ENCODE data around the gene ECPAS.

The ECPAS gene

GRCh38 chr9:111386386-111386785 lies 97.8 kb downstream of the ECPAS start:
- no peaks in the 10 kb centered on the region for H3K4me1 ChIP-seq (ENCODE audit: insufficient read depth, poor library complexity, severe bottlenecking)
- DNase-seq (ENCODE audit: low spot score) (no peak), ATAC-seq (ENCODE audit: low read depth) (no peak)
- H3K9me3 ChIP-seq (ENCODE audit: severe bottlenecking) = no peaks in the 10 kb centered on the region
- no peak overlapping the region for H3K4me3 ChIP-seq (ENCODE audit: severe bottlenecking)
- no peaks in the 10 kb centered on the region for H3K27me3 ChIP-seq (ENCODE audit: insufficient read depth, poor library complexity, severe bottlenecking)
- H3K36me3 ChIP-seq (ENCODE audit: low read depth) = peaks cover 87% of the 10 kb centered on the region
- H3K27ac ChIP-seq (ENCODE audit: poor library complexity, severe bottlenecking) = no peak overlapping the region
- TF ChIP-seq CTCF (IDR thresholded peaks at IDR 0.05; ENCODE audit: poor library complexity, severe bottlenecking) = no peak

DNA sequence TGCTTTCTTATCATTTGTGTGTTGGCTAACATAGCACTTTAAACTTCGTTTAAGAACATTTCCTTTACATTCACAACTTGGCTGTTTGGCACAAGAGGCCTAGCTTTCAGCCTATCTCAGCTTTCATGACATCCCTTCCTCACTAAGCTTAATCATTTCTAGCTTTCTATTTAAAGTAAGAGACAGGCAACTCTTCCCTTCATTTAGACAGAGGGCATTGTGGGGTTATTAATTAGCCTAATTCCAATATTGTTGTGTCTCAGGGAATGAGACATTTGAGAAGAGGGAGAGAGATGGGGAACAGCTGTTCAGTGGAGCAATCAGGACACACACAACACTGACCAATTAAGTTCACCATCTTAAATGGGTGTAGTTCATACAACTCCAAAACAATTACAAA lies 103.2 kb downstream of the ECPAS start:
- H3K4me1 ChIP-seq (ENCODE audit: insufficient read depth, poor library complexity, severe bottlenecking) = peaks cover 11% of the 10 kb centered on the region
- TF ChIP-seq CTCF (IDR thresholded peaks at IDR 0.05; ENCODE audit: poor library complexity, severe bottlenecking) = no peak
- H3K4me3 ChIP-seq (ENCODE audit: severe bottlenecking) = no peak overlapping the region
- DNase-seq (ENCODE audit: low spot score) (no peak), ATAC-seq (ENCODE audit: low read depth) (no peak)
- H3K27me3 ChIP-seq (ENCODE audit: insufficient read depth, poor library complexity, severe bottlenecking) = no peaks in the 10 kb centered on the region
- peaks cover 86% of the 10 kb centered on the region for H3K36me3 ChIP-seq (ENCODE audit: low read depth)
- no peak overlapping the region for H3K27ac ChIP-seq (ENCODE audit: poor library complexity, severe bottlenecking)
- H3K9me3 ChIP-seq (ENCODE audit: severe bottlenecking) = no peaks in the 10 kb centered on the region

DNA sequence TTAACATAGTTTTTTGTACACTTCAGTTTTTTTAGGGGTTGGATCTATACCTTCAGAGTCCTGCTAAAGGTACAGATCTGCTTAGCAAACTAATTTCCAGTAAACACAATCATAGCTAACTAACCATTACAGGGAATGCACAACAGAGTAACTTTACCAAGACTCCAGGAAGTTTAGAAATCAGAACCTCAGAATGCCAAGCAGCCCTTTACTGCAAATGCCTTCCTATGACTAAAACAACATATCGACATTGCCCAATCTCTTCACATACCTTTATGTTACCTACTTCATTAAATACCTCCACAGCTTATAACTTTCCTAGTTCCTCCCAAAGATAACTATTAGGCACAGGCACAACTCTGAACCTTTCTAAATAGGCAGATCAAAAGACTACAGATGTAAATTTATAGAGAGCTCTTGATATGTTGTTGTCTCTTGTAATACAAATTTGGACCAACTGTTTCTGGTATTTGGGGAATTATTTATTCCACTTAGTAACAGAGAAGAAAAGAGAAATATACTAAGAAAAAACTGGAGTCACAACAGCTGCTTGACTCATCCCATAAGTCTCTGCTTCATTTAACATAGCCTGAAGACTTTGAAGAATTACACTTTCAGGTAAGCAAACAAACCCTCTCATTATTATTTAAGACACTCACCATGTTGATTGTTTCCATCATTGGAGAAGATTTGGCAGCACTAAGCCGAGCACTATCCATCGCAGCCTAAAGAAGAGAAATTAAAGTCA lies 108.2 kb downstream of the ECPAS start:
- Histone ChIP-seq H3K27ac (ENCODE audit: poor library complexity, severe bottlenecking) (peak overlapping the region; percentile 85), H3K36me3 (ENCODE audit: low read depth) (peaks cover 82% of the 10 kb centered on the region), H3K4me1 (ENCODE audit: insufficient read depth, poor library complexity, severe bottlenecking) (peaks cover 25% of the 10 kb centered on the region), H3K27me3 (ENCODE audit: insufficient read depth, poor library complexity, severe bottlenecking) (no peaks in the 10 kb centered on the region), H3K9me3 (ENCODE audit: severe bottlenecking) (no peaks in the 10 kb centered on the region), H3K4me3 (ENCODE audit: severe bottlenecking) (no peak overlapping the region)
- TF ChIP-seq CTCF (IDR thresholded peaks at IDR 0.05; ENCODE audit: poor library complexity, severe bottlenecking) = no peak
- ATAC-seq (ENCODE audit: low read depth) = peak; percentile 92
- DNase-seq (ENCODE audit: low spot score) = no peak

DNA sequence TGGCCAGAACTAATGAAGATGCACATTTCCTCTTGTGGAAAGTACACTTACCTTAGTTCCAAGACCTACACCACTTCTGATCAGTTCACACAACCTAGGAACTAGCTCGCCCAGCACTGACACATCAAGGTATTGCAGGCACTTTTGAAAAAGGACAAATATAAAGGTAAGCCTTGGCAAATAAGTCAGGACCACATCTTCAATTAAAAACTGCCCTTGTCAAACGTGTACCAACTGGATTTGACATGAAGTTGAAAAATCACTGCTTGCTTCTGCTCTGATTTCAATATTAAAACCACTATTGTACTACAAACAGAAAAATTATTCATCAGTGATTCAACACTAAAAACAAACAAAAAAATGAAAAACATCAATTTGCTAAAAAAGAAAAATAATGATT lies 109.1 kb downstream of the ECPAS start:
- peaks cover 25% of the 10 kb centered on the region for H3K4me1 ChIP-seq (ENCODE audit: insufficient read depth, poor library complexity, severe bottlenecking)
- H3K27ac ChIP-seq (ENCODE audit: poor library complexity, severe bottlenecking) = peak overlapping the region; percentile 85
- no peak for DNase-seq (ENCODE audit: low spot score)
- H3K27me3 ChIP-seq (ENCODE audit: insufficient read depth, poor library complexity, severe bottlenecking) = no peaks in the 10 kb centered on the region
- peaks cover 84% of the 10 kb centered on the region for H3K36me3 ChIP-seq (ENCODE audit: low read depth)
- TF ChIP-seq CTCF (IDR thresholded peaks at IDR 0.05; ENCODE audit: poor library complexity, severe bottlenecking) = peak; percentile 23
- no peak overlapping the region for H3K4me3 ChIP-seq (ENCODE audit: severe bottlenecking)
- H3K9me3 ChIP-seq (ENCODE audit: severe bottlenecking) = no peaks in the 10 kb centered on the region
- ATAC-seq (ENCODE audit: low read depth) = peak; percentile 57

DNA sequence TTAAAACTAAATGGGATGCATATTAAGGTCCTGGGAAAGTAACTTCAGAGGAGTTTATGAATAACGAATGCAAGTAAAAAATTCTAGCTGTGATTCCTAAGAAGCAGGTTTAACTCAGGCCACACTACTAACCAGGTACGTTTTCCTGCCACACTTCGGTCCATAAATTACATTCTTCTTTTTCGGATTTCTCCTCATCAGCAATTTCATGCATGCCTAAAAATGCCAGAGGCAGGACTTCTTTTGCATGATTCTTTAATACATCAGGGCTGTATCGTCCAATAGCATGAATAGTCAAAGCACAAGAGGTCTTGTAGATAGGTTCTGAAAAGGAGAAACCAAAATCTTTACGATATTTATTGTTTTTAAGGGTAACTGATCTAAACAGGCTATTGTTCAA lies 111.9 kb downstream of the ECPAS start:
- Histone ChIP-seq H3K36me3 (ENCODE audit: low read depth) (peaks cover 88% of the 10 kb centered on the region), H3K9me3 (ENCODE audit: severe bottlenecking) (no peaks in the 10 kb centered on the region), H3K27me3 (ENCODE audit: insufficient read depth, poor library complexity, severe bottlenecking) (no peaks in the 10 kb centered on the region), H3K4me1 (ENCODE audit: insufficient read depth, poor library complexity, severe bottlenecking) (peaks cover 25% of the 10 kb centered on the region), H3K4me3 (ENCODE audit: severe bottlenecking) (no peak overlapping the region), H3K27ac (ENCODE audit: poor library complexity, severe bottlenecking) (no peak overlapping the region)
- ATAC-seq (ENCODE audit: low read depth) = no peak
- no peak for DNase-seq (ENCODE audit: low spot score)
- TF ChIP-seq CTCF (IDR thresholded peaks at IDR 0.05; ENCODE audit: poor library complexity, severe bottlenecking) = no peak
